GM19023 (cell line): ENCODE measurements around the gene TMEM14A.

Source experiments
- ATAC-seq: cut with Tn5 transposase; IDR thresholded peaks from one replicate; pipeline ENCODE4 v1.9.1; 2021; ENCODE audit warnings: mild to moderate bottlenecking, moderate library complexity; ENCODE audit not compliant: unreplicated experiment

TMEM14A gene, protein sequence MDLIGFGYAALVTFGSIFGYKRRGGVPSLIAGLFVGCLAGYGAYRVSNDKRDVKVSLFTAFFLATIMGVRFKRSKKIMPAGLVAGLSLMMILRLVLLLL

GRCh38 chr6:52670502-52671409 lies at the start of gene TMEM14A:
TSS of gene TMEM14A (plus strand) at chr6:52671113. CDS start at chr6:52677103, 5,990 bp downstream.
- ATAC-seq = peak; percentile 99

- no peak for ATAC-seq
Observed at GRCh38 chr6:52621631-52622030, 49.3 kb upstream of the TMEM14A start.

DNA sequence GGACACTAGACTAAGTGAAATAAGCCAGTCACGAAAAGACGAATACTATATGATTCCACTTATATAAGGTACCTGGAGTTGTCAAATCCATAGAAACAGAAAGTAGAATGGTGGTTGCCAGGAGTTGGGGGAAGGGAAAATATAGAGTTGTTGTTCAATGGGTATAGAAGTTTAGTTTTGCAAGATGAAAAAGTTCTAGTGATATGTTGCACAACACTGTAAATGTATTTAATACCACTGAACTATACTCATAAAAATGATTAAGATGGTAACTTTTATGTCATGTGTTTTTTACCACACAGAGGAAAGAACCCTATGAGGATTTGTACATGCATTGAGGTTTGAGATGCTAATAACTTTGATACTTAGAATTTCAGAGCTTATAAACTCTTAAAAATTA lies 48.1 kb upstream of the TMEM14A start:
- ATAC-seq = no peak

DNA sequence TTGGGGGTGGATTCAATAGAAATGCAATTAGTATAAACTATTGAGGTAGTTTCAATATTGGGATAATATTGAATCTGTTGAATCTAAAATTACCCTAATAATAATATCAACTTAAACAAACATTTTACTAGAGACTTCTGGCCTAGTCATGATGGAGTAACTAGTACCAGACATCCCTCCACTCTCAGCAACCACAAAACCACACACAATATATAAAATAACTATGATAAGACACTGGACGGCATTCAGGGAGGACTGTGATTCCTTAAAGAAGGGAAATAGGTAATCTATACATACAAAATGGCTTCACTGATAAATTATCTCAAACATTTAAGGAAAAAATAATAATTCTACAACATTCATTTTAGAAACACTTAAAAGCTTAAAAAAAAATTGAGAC lies 38.9 kb upstream of the TMEM14A start:
- ATAC-seq = no peak

DNA sequence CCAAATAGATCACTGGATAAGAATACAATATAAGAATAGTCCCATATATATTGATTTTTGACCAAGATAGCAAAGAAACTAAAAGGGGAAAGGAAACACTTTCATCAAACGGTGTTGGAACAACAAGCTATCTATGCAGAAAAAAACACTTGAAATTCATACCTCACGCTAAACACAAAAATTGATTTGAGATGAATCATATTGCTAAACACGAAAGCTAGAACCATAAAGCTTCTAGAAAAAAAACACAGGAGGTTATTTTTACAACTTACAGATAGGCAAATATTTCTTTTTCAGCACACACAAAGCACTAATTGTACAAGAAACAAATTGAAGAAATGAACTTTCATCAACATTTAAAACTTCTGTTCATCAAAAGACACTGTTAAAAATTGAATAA lies 36.7 kb upstream of the TMEM14A start:
- no peak for ATAC-seq

GRCh38 chr6:52635049-52635577 lies 35.8 kb upstream of the TMEM14A start:
- ATAC-seq = no peak

DNA sequence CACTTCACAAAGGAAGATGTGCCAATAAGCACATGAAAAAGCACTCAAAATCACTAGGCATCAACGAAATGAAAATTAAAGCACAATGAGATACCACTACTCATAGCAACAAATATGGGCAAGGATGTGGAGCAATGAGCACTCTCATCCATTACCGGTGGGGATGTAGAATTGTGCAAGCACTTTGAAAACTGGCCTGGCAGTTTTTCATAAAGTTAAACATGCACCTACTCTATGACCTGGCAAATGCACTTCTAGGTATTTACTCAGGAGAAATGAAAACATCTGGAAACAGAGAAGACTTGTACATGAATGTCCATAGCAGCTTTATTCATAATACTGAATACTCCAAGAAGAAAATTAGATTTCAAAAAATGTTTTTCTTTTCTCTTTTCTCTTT lies 34.1 kb upstream of the TMEM14A start:
- ATAC-seq = no peak

- no peak for ATAC-seq
Observed at GRCh38 chr6:52639493-52639892, 31.4 kb upstream of the TMEM14A start.

- no peak for ATAC-seq
Observed at GRCh38 chr6:52640170-52640569, 30.7 kb upstream of the TMEM14A start.

GRCh38 chr6:52640916-52641315 lies 30.0 kb upstream of the TMEM14A start:
- ATAC-seq = no peak

DNA sequence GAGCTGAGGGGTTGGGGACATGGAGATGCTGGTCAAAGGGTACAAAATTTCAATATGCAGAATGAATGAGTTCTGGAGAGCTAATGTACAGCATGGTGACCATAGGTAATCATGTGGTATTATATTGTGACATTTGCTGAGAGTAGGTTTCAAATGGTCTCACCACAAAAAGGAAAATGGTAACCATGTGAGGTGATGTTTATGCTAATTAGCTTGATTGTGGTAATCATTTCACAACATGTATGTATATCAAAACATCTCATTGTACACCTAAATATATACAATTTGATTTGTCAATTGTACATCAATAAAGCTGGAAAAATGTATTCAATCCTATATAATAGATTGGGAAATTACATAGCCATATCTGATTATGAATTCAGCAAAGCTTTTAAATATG lies 29.5 kb upstream of the TMEM14A start:
- no peak for ATAC-seq

- no peak for ATAC-seq
Observed at GRCh38 chr6:52641826-52642225, 29.1 kb upstream of the TMEM14A start.

DNA sequence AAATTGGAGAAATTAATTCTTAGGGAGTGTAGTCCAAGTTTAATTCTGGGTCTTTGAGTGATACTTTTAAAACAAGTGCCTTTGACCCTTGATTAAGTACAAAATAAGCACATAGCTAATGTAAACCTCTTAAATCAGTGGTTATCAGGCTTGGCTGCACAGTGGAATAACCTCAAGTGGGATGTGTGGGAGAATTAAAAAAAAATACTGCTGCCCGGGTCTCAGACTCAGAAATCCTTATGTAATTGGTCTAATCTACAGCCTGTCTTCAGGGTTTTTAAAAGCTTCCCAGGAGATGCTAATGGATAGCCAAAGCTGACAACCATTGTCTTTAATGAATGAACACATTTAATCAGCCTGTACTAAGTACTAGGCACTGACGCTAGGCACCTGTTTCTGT lies 28.5 kb upstream of the TMEM14A start:
- no peak for ATAC-seq

DNA sequence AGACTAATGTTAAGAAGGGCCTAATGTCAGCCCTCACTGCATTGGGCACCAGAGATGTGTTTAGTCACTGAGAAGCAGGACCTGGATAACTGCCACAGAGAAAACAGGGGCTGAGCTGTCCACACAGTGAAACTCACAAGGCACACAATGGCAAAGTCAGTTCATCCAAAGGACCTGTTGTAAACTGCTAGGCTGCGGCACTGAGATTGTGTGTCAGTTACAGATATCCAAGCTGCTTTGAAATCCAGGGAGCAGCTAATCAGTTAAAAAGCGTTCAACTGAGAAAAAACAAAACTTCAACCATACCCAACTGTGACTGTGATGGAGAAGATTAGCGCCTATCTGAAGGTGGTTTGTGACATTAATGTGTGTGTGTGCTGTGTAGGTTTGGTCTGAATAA lies 27.8 kb upstream of the TMEM14A start:
- ATAC-seq = no peak

GRCh38 chr6:52644253-52644652 lies 26.7 kb upstream of the TMEM14A start:
- ATAC-seq = no peak

DNA sequence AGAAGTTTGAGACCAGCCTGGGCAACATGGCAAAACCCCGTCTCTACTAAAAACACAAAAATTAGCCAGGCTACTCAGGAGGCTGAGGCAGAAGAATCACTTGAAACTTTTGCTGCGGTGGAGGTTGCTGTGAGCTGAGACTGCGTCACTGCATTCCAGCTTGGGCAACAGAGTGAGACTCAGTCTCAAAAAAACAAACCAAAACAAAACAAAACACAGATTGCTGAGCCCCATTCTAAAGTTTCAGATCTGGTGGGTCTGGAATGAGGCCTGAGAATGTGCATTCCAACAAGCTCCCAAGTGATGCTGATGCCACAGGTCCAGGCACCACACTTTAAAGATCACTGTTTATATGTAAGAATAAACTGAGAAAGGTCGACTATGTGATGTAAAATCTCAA lies 24.9 kb upstream of the TMEM14A start:
- ATAC-seq = no peak

DNA sequence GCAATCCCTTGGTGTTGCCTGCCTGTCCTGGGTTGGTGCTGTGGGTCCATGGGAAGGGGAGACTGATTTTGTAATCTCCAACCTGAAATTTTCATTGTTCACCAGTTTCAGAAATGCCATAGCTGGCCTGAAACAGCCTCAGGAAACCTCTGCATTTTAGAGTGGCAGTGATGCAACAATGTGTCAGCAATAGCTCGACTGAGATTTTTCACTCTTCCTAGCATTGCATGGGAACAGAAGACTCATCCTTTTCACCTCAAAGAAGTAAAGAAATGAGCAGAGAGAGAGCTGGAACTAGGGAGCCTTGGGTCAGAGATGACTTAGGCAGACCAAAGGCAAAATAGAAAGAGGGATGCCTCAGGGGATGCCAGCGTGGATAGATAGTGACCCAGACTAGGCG lies 23.7 kb upstream of the TMEM14A start:
- no peak for ATAC-seq

DNA sequence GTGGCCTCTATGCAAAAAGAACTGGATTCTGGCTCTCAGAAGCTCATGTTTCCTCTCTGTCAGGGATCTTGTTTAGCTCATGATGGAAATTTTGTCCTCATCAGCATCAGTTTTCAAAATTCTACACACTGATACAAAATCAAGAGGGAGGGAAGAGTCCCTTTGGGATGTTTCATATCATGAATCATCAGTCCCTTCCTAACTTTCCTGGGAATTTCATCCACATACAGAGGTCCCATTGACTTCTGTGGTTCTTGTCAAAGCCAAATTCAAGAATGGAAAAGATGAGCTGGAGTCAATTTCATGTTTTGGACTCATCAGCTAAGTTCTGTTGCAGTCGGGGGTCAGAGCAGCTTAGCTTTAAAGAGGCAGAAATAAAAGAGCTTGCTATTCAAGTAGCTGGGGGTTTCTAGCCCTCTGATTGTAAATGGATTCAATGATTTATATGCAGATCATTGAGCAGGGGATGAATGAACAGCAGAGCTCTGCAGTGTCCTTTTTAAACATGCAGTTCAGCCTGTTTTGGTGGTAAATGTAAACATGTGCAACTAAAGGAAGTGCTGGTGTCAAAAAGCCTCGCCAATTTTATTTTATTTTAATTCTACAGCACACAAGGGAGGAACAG lies 21.3 kb upstream of the TMEM14A start:
- ATAC-seq = no peak

GRCh38 chr6:52650941-52651340 lies 20.0 kb upstream of the TMEM14A start:
- ATAC-seq = no peak

DNA sequence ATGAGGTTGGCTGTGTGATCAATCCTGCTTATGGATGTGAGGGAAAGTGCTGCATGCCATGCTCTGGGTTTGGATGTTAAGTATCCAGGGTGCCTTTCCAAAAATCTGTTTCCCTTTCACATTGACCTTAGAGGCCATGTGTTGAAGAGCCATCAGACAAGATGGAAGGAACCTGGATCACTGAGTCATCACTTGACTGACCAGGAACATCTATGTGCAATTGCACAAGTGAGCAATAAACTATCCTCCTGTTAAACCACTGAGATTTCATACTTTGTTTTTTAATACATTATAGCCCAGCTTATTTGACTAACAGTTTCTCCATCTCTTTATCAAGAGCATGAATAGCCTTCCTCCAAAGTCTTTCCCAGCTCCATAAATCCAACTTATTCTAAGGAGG lies 17.8 kb upstream of the TMEM14A start:
- ATAC-seq = no peak

DNA sequence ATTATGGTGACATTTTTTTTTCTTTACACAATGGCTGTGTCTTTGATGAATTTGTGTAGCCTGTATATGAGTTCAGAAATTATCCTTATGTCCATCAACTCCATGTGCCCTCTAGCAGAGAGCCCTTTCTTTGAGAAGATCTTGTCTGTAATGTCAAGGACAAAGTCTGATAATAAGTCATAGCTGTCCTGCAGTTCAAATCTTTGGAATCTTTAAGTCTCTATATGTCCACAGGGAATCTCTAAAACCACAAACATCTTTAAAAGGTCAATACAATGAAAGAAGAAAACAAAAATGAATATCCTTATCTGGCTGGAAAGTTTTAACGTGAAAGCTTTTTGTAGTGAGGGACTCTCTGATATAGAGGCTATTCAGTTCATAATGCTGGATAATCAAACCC lies 16.9 kb upstream of the TMEM14A start:
- ATAC-seq = no peak

GRCh38 chr6:52654592-52654991 lies 16.3 kb upstream of the TMEM14A start:
- no peak for ATAC-seq
